ENCODE measurements around the gene MLYCD.

DNA sequence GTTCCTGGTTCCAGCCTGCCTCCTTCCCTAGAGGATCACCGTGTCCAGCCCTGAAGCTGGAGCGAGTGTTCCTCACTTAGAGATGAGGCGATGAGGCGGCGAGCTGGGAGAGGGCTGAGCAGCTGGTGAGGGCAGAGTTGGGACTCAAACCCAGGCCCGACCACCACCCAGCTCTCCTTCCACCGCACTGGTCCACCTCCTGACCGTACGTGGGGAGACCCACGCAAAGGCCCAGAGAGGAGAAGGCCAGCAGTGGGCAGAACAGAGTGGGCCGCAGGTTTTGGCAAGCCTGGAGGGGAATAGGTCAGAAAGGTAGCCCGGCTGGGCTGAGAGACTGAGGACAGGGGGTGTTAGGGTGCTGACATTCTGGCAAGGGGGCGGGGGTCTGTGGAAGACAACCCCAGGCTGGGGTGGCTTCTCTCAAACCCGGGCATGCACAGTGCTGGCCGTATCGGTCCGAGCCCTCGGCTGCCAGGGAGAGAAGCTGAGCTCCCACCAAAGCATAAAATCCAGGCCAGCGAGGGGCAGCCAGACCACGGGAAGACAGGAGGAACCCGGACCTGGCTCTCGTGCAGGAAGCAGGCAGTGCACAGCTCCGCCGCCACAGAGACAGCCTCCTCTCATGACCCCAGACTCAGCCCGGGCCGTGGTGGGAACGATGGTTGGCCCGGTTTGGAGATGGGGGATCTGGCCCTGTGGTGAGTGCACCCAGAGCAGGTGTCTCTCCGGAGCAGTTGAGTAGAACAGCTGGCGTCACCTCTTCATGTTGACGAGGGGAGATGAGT is 24.9 kb downstream of the MLYCD start:
- TF ChIP-seq, protein P1, sequence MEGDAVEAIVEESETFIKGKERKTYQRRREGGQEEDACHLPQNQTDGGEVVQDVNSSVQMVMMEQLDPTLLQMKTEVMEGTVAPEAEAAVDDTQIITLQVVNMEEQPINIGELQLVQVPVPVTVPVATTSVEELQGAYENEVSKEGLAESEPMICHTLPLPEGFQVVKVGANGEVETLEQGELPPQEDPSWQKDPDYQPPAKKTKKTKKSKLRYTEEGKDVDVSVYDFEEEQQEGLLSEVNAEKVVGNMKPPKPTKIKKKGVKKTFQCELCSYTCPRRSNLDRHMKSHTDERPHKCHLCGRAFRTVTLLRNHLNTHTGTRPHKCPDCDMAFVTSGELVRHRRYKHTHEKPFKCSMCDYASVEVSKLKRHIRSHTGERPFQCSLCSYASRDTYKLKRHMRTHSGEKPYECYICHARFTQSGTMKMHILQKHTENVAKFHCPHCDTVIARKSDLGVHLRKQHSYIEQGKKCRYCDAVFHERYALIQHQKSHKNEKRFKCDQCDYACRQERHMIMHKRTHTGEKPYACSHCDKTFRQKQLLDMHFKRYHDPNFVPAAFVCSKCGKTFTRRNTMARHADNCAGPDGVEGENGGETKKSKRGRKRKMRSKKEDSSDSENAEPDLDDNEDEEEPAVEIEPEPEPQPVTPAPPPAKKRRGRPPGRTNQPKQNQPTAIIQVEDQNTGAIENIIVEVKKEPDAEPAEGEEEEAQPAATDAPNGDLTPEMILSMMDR (IDR thresholded peaks at IDR 0.05; ENCODE audit: low read depth, low read length) = no peak
- TF ChIP-seq EZH2phosphoT487 (IDR thresholded peaks at IDR 0.05; ENCODE audit: low read depth) = no peak
